Bronchial epithelial cell (primary cell): ENCODE results near the gene CGGBP1. TPM values are rescaled to one million over a fixed set of nuclear protein-coding genes. Genes with fewer than 3 reads are reported as not detected.

Experiments used
- DNase-seq: peaks from one replicate; pipeline ENCODE4 v3.0.0-alpha.2; 2010; ENCODE audit warnings: low read depth
- FAIRE-seq: peaks from 2 replicates; lab custom pipeline; 2011; peaks lifted over from hg19 to GRCh38; lab: Jason Lieb, UNC
- H3K27me3 ChIP-seq: 2 replicates; pipeline ENCODE4 v1.5.1; 2011; ENCODE audit warnings: low read length; ENCODE audit not compliant: control insufficient read depth, insufficient read depth
- H3K36me3 ChIP-seq: 2 replicates; pipeline ENCODE4 v1.5.1; 2011; ENCODE audit warnings: low read length; ENCODE audit not compliant: control insufficient read depth, insufficient read depth
- H3K4me3 ChIP-seq: 2 replicates; pipeline ENCODE4 v1.5.1; 2011; ENCODE audit warnings: mild to moderate bottlenecking, low read depth, low read length, control low read depth
- CTCF ChIP-seq: IDR thresholded peaks from 2 replicates; pipeline ENCODE4 v1.5.1; 2011; ENCODE audit warnings: mild to moderate bottlenecking, moderate library complexity, low read length, control low read depth, inconsistent platforms; ENCODE audit not compliant: insufficient read depth, severe bottlenecking
- total RNA-seq: library from RNA; depleted of rRNA; stranded (reverse); fragments of >200 nt; gene quantifications from 2 replicates; pipeline ENCODE4 v1.2.1, GENCODE V29; 2014

The CGGBP1 gene
- 28.3 and 30.0 TPM in 2 replicates for total RNA-seq

GRCh38 chr3:88058581-88059379, at the start of gene CGGBP1, which contains the start of gene ZNF654:
CGGBP1 (minus strand) TSS chr3:88059005; CDS start chr3:88055976, 3,029 bp downstream.
ZNF654 (plus strand) TSS chr3:88059255; CDS start chr3:88059320, 65 bp downstream.
- no peak for TF ChIP-seq CTCF
- DNase-seq (peak; percentile 95), FAIRE-seq (no peak)
- Histone ChIP-seq H3K27me3 (no peaks in the 10 kb centered on the region), H3K4me3 (peak within 1 kb of the TSS; percentile 76), H3K36me3 (peaks cover 2% of the 10 kb centered on the region)

GRCh38 chr3:88105325-88105724, 46.5 kb upstream of the CGGBP1 start:
- no peak overlapping the region for H3K4me3 ChIP-seq
- no peaks in the 10 kb centered on the region for H3K27me3 ChIP-seq
- no peaks in the 10 kb centered on the region for H3K36me3 ChIP-seq
- no peak for TF ChIP-seq CTCF
- FAIRE-seq = no peak
- DNase-seq = no peak

GRCh38 chr3:88101142-88101541, 42.3 kb upstream of the CGGBP1 start:
- FAIRE-seq (no peak), DNase-seq (no peak)
- no peaks in the 10 kb centered on the region for H3K27me3 ChIP-seq
- H3K36me3 ChIP-seq = no peaks in the 10 kb centered on the region
- TF ChIP-seq CTCF = no peak
- no peak overlapping the region for H3K4me3 ChIP-seq

GRCh38 chr3:88093266-88093665, 34.5 kb upstream of the CGGBP1 start:
- Histone ChIP-seq H3K27me3 (no peaks in the 10 kb centered on the region), H3K36me3 (no peaks in the 10 kb centered on the region), H3K4me3 (no peak overlapping the region)
- no peak for FAIRE-seq
- TF ChIP-seq CTCF = no peak
- no peak for DNase-seq

- no peak overlapping the region for H3K4me3 ChIP-seq
- FAIRE-seq (no peak), DNase-seq (no peak)
- TF ChIP-seq CTCF = no peak
- no peaks in the 10 kb centered on the region for H3K36me3 ChIP-seq
- no peaks in the 10 kb centered on the region for H3K27me3 ChIP-seq
Observed at GRCh38 chr3:88092270-88092669, 33.5 kb upstream of the CGGBP1 start.
